ENCODE data around the gene ATP9A. TPM values are rescaled to one million over a fixed set of nuclear protein-coding genes. Genes with fewer than 3 reads are reported as not detected.

ATP9A gene
- total and polyA plus RNA-seq, 4 donors, result 2.4 to 16.7 (median 9.9) TPM

GRCh38 chr20:51735728-51736600 is 32.2 kb downstream of the ATP9A start:
- WGBS, result 73% methylated on average over 11 of the region's 11 CpGs
- Histone ChIP-seq H3K36me3 (ENCODE audit: control insufficient read depth in 4 of 4, insufficient read depth in 3 of 4, low read depth in 1 of 4, low read length in 3 of 4) (no peaks in the 10 kb centered on the region), H3K27ac (ENCODE audit: low read depth in 1 of 2, low read length in 2 of 2) (no peak overlapping the region)

More at GRCh38 chr20:51735728-51736600, 32.2 kb downstream of the ATP9A start:
- Histone ChIP-seq H3K9ac (ENCODE audit: low read depth in 1 of 2, low read length in 2 of 2) (no peak overlapping the region), H3K9me3 (ENCODE audit: control insufficient read depth in 4 of 4, low read length in 3 of 4) (no peaks in the 10 kb centered on the region), H3K4me1 (ENCODE audit: control insufficient read depth in 4 of 4, insufficient read depth in 4 of 4, low read length in 3 of 4) (no peaks in the 10 kb centered on the region), H3K4me3 (ENCODE audit: low read depth in 1 of 3, low read length in 3 of 3) (no peak overlapping the region), H3K27me3 (ENCODE audit: control insufficient read depth in 4 of 4, insufficient read depth in 4 of 4, low read length in 3 of 4) (no peaks in the 10 kb centered on the region)
- no peak for DNase-seq (ENCODE audit: low spot score)
- no peak for TF ChIP-seq YY1 (IDR thresholded peaks at IDR 0.05)
- no peak for TF ChIP-seq HNF4A (conservative IDR thresholded peaks at IDR 0.05)
- no peak for TF ChIP-seq EGR1 (IDR thresholded peaks at IDR 0.05; ENCODE audit: low read depth in 2 of 2)
- TF ChIP-seq, protein P1, sequence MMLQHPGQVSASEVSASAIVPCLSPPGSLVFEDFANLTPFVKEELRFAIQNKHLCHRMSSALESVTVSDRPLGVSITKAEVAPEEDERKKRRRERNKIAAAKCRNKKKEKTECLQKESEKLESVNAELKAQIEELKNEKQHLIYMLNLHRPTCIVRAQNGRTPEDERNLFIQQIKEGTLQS (IDR thresholded peaks at IDR 0.05), result no peak
- TF ChIP-seq GABPA (IDR thresholded peaks at IDR 0.05 in 1 of 2, conservative IDR thresholded peaks at IDR 0.05 in 1 of 2), result no peak
- TF ChIP-seq FOXA1 (IDR thresholded peaks at IDR 0.05), result no peak
- TF ChIP-seq, protein P2, sequence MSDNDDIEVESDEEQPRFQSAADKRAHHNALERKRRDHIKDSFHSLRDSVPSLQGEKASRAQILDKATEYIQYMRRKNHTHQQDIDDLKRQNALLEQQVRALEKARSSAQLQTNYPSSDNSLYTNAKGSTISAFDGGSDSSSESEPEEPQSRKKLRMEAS (IDR thresholded peaks at IDR 0.05), result no peak
- no peak for TF ChIP-seq FOXA2 (IDR thresholded peaks at IDR 0.05)
- no peak for TF ChIP-seq TAF1 (conservative IDR thresholded peaks at IDR 0.05)
- no peak for TF ChIP-seq RXRA (IDR thresholded peaks at IDR 0.05)
- TF ChIP-seq SP1 (IDR thresholded peaks at IDR 0.05), result no peak
- TF ChIP-seq, protein P3, sequence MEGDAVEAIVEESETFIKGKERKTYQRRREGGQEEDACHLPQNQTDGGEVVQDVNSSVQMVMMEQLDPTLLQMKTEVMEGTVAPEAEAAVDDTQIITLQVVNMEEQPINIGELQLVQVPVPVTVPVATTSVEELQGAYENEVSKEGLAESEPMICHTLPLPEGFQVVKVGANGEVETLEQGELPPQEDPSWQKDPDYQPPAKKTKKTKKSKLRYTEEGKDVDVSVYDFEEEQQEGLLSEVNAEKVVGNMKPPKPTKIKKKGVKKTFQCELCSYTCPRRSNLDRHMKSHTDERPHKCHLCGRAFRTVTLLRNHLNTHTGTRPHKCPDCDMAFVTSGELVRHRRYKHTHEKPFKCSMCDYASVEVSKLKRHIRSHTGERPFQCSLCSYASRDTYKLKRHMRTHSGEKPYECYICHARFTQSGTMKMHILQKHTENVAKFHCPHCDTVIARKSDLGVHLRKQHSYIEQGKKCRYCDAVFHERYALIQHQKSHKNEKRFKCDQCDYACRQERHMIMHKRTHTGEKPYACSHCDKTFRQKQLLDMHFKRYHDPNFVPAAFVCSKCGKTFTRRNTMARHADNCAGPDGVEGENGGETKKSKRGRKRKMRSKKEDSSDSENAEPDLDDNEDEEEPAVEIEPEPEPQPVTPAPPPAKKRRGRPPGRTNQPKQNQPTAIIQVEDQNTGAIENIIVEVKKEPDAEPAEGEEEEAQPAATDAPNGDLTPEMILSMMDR (IDR thresholded peaks at IDR 0.05; ENCODE audit: low read depth, low read length, missing input control), result no peak
- TF ChIP-seq NR2F2 (IDR thresholded peaks at IDR 0.05), result no peak
- TF ChIP-seq JUND (IDR thresholded peaks at IDR 0.05), result no peak
- no peak for TF ChIP-seq HNF4G (IDR thresholded peaks at IDR 0.05)
- TF ChIP-seq RAD21 (IDR thresholded peaks at IDR 0.05), result no peak
- TF ChIP-seq, protein P4, sequence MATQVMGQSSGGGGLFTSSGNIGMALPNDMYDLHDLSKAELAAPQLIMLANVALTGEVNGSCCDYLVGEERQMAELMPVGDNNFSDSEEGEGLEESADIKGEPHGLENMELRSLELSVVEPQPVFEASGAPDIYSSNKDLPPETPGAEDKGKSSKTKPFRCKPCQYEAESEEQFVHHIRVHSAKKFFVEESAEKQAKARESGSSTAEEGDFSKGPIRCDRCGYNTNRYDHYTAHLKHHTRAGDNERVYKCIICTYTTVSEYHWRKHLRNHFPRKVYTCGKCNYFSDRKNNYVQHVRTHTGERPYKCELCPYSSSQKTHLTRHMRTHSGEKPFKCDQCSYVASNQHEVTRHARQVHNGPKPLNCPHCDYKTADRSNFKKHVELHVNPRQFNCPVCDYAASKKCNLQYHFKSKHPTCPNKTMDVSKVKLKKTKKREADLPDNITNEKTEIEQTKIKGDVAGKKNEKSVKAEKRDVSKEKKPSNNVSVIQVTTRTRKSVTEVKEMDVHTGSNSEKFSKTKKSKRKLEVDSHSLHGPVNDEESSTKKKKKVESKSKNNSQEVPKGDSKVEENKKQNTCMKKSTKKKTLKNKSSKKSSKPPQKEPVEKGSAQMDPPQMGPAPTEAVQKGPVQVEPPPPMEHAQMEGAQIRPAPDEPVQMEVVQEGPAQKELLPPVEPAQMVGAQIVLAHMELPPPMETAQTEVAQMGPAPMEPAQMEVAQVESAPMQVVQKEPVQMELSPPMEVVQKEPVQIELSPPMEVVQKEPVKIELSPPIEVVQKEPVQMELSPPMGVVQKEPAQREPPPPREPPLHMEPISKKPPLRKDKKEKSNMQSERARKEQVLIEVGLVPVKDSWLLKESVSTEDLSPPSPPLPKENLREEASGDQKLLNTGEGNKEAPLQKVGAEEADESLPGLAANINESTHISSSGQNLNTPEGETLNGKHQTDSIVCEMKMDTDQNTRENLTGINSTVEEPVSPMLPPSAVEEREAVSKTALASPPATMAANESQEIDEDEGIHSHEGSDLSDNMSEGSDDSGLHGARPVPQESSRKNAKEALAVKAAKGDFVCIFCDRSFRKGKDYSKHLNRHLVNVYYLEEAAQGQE (IDR thresholded peaks at IDR 0.05), result no peak
- TF ChIP-seq, protein P5, sequence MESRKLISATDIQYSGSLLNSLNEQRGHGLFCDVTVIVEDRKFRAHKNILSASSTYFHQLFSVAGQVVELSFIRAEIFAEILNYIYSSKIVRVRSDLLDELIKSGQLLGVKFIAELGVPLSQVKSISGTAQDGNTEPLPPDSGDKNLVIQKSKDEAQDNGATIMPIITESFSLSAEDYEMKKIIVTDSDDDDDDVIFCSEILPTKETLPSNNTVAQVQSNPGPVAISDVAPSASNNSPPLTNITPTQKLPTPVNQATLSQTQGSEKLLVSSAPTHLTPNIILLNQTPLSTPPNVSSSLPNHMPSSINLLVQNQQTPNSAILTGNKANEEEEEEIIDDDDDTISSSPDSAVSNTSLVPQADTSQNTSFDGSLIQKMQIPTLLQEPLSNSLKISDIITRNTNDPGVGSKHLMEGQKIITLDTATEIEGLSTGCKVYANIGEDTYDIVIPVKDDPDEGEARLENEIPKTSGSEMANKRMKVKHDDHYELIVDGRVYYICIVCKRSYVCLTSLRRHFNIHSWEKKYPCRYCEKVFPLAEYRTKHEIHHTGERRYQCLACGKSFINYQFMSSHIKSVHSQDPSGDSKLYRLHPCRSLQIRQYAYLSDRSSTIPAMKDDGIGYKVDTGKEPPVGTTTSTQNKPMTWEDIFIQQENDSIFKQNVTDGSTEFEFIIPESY (IDR thresholded peaks at IDR 0.05), result no peak

All from liver (tissue), 9 donors.